Stimulated activated CD4-positive, alpha-beta T cell treated with anti-CD3 and anti-CD28 coated beads, Interleukin-1b, Interleukin-23, amount 100 ng/mL, for 48 hours (primary cell): ENCODE measurements around the gene SUPT6H.

Experiments
- DNase-seq: peaks from one replicate; pipeline ENCODE4 v3.0.0-alpha.2; 2020

SUPT6H gene

GRCh38 chr17:28740406-28741357 lies 78.7 kb downstream of the SUPT6H start:
- no peak for DNase-seq

GRCh38 chr17:28741358-28742349 lies 79.6 kb downstream of the SUPT6H start:
- DNase-seq, result no peak

GRCh38 chr17:28743243-28744103 lies 81.5 kb downstream of the SUPT6H start, which contains the start of gene TRAF4:
Gene TRAF4, plus strand, starts transcription at chr17:28744011. Its CDS starts 102 bp downstream, at chr17:28744113.
- peak; percentile 73 for DNase-seq

GRCh38 chr17:28744104-28744971 lies 82.3 kb downstream of the SUPT6H start:
- DNase-seq, result peak; percentile 65

- peak; percentile 40 for DNase-seq
Measured at GRCh38 chr17:28744972-28745785, 83.2 kb downstream of the SUPT6H start.

- DNase-seq, result no peak
Measured at GRCh38 chr17:28745786-28746411, 83.9 kb downstream of the SUPT6H start.

- DNase-seq, result no peak
Measured at GRCh38 chr17:28746611-28747050, 84.6 kb downstream of the SUPT6H start.

DNA sequence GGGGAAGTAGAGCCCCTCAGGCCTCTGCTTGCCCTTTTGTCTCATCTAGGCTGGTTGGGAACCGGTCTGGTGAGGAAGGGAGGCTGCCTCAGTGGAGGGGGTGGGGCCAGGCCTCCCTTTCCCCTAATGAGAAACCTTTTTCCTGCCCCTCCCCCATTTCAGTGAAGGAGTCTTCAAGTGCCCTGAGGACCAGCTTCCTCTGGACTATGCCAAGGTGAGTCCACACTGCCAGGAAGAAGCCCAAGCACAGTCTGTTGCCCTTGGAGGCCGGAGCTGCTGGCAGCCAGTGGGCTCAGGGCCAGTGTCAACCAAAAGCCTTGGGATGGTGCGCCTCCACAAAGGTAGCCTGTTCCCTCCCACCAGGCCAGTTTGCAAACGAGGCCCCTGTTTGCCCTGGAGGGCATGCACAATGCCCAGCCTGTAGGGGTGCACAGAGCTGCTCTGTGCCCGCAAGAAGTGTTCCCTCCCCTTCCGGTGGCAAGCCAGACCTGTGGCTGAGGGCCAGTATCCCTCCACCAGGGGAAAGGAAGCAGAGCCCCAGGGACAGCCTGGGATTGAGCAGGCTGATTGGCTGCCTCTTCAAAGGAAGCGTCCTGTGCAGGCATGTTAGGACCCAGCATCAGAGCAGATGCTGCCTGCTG lies 85.2 kb downstream of the SUPT6H start:
- DNase-seq, result no peak

DNA sequence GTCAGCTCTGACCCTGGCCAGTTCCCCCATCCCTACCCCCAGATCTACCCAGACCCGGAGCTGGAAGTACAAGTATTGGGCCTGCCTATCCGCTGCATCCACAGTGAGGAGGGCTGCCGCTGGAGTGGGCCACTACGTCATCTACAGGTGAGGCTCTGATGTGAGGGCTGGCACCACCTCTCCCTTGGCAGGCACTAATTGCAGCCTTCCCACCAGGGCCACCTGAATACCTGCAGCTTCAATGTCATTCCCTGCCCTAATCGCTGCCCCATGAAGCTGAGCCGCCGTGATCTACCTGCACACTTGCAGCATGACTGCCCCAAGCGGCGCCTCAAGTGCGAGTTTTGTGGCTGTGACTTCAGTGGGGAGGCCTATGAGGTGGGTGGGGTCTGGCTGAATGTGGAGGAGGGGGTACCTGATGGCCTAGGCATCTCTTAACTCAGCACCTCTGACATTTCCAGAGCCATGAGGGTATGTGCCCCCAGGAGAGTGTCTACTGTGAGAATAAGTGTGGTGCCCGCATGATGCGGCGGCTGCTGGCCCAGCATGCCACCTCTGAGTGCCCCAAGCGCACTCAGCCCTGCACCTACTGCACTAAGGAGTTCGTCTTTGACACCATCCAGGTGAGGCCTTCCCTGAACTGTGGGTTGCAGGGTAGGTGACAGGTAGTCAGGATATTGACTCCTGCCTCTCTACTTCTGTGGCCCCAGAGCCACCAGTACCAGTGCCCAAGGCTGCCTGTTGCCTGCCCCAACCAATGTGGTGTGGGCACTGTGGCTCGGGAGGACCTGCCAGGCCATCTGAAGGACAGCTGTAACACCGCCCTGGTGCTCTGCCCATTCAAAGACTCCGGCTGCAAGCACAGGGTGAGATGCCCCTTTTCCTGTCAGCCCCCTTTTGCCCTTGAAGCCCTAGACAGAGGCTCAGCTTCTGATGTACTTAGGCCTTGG lies 86.1 kb downstream of the SUPT6H start:
- no peak for DNase-seq

DNA sequence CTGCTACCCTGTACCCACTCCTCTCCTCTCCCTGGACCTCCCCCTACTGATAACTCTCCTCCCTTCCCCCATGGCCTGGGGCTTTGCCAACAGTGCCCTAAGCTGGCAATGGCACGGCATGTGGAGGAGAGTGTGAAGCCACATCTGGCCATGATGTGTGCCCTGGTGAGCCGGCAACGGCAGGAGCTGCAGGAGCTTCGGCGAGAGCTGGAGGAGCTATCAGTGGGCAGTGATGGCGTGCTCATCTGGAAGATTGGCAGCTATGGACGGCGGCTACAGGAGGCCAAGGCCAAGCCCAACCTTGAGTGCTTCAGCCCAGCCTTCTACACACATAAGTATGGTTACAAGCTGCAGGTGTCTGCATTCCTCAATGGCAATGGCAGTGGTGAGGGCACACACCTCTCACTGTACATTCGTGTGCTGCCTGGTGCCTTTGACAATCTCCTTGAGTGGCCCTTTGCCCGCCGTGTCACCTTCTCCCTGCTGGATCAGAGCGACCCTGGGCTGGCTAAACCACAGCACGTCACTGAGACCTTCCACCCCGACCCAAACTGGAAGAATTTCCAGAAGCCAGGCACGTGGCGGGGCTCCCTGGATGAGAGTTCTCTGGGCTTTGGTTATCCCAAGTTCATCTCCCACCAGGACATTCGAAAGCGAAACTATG lies 87.0 kb downstream of the SUPT6H start:
- no peak for DNase-seq

DNA sequence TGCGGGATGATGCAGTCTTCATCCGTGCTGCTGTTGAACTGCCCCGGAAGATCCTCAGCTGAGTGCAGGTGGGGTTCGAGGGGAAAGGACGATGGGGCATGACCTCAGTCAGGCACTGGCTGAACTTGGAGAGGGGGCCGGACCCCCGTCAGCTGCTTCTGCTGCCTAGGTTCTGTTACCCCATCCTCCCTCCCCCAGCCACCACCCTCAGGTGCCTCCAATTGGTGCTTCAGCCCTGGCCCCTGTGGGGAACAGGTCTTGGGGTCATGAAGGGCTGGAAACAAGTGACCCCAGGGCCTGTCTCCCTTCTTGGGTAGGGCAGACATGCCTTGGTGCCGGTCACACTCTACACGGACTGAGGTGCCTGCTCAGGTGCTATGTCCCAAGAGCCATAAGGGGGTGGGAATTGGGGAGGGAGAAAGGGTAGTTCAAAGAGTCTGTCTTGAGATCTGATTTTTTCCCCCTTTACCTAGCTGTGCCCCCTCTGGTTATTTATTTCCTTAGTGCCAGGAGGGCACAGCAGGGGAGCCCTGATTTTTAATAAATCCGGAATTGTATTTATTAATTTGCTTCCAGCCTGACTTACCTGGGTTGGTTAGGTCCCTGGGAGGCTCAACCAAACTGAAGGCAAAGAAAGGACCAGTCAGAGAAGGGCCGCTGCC lies 87.6 kb downstream of the SUPT6H start:
- no peak for DNase-seq

GRCh38 chr17:28750178-28751047 lies 88.4 kb downstream of the SUPT6H start:
- DNase-seq, result peak; percentile 89

GRCh38 chr17:28751600-28752366 lies 89.8 kb downstream of the SUPT6H start:
- DNase-seq, result no peak
